Measurements from ENCODE around the gene C1QB.
"Not testable (repeated sequence)": the region's sequence is repeated elsewhere in the genome, so short reads cannot be mapped to it uniquely, and the experiment has no call there.

The C1QB gene

DNA sequence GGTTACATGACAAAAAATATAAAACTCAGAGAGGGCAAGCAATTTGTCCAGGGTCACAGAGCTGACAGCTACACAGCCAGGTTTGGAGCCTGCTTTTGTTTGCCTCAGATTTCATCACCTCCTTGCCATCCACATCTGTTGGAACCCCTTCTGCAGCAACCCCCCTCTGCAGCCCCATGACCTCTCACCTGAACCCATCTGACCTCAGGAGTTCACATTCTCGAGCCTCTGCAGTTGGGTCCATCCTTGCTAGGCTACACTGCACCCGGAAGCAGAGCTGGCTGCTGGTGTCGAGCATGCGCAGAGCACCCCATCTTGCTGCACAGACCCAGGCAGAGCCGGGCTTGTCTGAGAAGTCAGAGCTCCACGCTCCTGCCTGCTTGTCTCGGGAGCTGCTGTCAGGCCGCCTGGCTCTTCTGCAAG lies 10.0 kb downstream of the C1QB start:
- H3K27me3 ChIP-seq: peaks cover 0 to 32% of the 10 kb centered on the region in 2 donors
- DNase-seq: no peak
- intact Hi-C loops (cut with DNase I; ENCODE audit: low total_unique reads): no loop called here
- H3K4me1 ChIP-seq: no peaks in the 10 kb centered on the region
- H3K36me3 ChIP-seq: no peaks in the 10 kb centered on the region
- no peaks in the 10 kb centered on the region for H3K9me3 ChIP-seq
- H3K27ac ChIP-seq: no peak overlapping the region
- no peak overlapping the region for H3K4me3 ChIP-seq
- TF ChIP-seq, protein P1, sequence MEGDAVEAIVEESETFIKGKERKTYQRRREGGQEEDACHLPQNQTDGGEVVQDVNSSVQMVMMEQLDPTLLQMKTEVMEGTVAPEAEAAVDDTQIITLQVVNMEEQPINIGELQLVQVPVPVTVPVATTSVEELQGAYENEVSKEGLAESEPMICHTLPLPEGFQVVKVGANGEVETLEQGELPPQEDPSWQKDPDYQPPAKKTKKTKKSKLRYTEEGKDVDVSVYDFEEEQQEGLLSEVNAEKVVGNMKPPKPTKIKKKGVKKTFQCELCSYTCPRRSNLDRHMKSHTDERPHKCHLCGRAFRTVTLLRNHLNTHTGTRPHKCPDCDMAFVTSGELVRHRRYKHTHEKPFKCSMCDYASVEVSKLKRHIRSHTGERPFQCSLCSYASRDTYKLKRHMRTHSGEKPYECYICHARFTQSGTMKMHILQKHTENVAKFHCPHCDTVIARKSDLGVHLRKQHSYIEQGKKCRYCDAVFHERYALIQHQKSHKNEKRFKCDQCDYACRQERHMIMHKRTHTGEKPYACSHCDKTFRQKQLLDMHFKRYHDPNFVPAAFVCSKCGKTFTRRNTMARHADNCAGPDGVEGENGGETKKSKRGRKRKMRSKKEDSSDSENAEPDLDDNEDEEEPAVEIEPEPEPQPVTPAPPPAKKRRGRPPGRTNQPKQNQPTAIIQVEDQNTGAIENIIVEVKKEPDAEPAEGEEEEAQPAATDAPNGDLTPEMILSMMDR (IDR thresholded peaks at IDR 0.05): no peak

DNA sequence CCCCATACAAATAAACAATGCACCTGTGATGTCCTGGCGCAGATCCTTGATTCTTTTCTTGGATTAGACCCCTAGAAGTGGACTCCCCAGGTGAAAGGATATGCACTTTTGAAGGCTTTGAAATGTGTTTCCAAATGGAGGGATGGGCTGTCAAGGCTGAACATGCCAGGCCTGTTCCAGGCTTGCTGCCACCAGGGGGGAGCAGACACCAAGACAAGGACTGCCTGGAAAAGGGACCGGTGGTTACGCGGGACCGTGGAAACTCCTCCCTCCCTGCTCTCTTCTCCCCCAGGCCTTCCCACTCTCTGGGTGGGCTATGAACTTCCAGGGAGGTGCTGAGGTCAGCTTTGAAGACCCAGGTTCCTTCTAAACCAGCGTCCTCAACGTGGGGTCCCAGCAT lies 12.7 kb downstream of the C1QB start:
- intact Hi-C loops (cut with DNase I; ENCODE audit: low total_unique reads): no loop called here
- Histone ChIP-seq H3K4me1 (no peaks in the 10 kb centered on the region), H3K9me3 (no peaks in the 10 kb centered on the region), H3K27ac (no peak overlapping the region), H3K4me3 (no peak overlapping the region), H3K36me3 (no peaks in the 10 kb centered on the region), H3K27me3 (peaks cover 0 to 45% of the 10 kb centered on the region in 2 donors)
- no peak for DNase-seq
- TF ChIP-seq, protein P1 (IDR thresholded peaks at IDR 0.05): no peak

DNA sequence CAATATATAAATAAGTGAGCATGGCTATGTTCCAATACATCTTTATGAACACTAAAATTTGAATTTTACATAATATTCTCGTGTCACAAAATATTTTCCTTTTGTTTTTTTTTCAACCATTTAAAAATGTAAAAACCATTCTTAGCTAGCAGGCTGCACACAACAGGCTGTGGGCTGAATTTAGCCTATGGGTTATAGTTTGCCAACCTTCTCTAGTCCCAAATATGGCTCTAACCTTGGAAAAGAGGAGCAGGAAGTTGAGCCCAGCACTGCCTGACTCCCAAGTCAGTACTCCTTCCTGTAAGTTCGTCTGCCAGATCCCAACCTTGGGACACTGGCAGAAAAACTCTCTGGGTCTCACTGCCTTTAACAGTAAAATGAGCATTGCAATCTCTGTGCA lies 13.4 kb downstream of the C1QB start:
- H3K4me1 ChIP-seq: no peaks in the 10 kb centered on the region
- H3K27me3 ChIP-seq: peaks cover 0 to 50% of the 10 kb centered on the region in 2 donors
- DNase-seq: no peak
- no peak overlapping the region for H3K27ac ChIP-seq
- TF ChIP-seq, protein P1 (IDR thresholded peaks at IDR 0.05): no peak
- intact Hi-C loops (cut with DNase I; ENCODE audit: low total_unique reads): no loop called here
- no peaks in the 10 kb centered on the region for H3K36me3 ChIP-seq
- H3K9me3 ChIP-seq: no peaks in the 10 kb centered on the region
- no peak overlapping the region for H3K4me3 ChIP-seq

DNA sequence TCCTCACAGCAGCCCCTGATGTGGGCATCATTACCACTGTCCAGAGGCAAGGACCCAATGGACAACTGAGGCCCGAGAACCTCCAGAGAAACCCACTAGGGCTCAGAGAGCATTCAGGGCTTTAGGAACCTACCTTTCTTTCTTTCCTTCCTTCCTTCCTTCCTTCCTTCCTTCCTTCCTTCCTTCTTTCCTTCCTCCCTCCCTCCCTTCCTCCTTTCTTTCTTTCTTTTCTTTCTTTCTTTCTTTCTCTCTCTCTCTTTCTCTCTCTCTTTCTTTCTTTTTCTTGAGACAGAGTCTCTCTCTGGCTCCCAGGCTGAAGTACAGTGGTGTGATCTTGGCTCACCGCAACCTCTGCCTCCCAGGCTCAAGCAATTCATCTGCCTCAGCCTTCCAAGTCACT lies 15.8 kb downstream of the C1QB start:
- intact Hi-C loops (cut with DNase I; ENCODE audit: low total_unique reads); H3K9me3 ChIP-seq; H3K36me3 ChIP-seq; DNase-seq; H3K4me3 ChIP-seq; H3K4me1 ChIP-seq; H3K27ac ChIP-seq: not testable (repeated sequence)
- H3K27me3 ChIP-seq: peaks cover 0 to 61% of the 10 kb centered on the region in 2 donors

DNA sequence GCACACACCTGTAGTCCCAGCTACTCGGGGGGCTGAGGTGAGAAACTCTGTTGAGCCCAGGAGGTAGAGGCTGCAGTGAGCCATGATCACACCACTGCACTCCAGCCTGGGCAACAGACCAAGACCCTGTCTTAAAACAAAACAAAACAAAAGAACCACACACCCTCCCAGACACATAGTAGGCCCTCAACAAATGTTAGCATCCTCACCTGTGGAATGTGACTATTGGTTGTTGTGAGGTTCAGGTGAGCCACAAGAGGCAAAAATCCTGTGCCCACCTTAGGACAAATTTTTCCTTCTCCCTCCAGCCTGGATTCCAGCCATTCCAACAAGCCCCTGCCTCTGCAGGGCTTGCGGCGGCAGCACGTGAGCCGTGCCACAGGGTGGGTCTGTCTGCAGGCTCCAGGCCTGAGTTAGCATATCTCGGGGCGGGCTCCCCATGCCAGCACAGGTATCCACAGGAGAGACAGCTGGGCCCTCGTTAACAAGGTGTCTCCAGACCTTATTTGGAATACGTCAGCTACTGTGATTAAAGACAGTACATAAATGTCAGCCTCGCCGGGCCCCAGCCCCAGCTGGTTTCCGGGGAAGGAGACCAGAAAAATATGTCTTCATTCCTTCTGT lies 17.4 kb downstream of the C1QB start:
- no peak overlapping the region for H3K4me3 ChIP-seq
- no peak for DNase-seq
- intact Hi-C loops (cut with DNase I; ENCODE audit: low total_unique reads): no loop called here
- no peaks in the 10 kb centered on the region for H3K4me1 ChIP-seq
- H3K36me3 ChIP-seq: no peaks in the 10 kb centered on the region
- H3K27ac ChIP-seq: no peak overlapping the region
- peaks cover 0 to 62% of the 10 kb centered on the region in 2 donors for H3K27me3 ChIP-seq
- no peaks in the 10 kb centered on the region for H3K9me3 ChIP-seq
- TF ChIP-seq, protein P1 (IDR thresholded peaks at IDR 0.05): no peak

DNA sequence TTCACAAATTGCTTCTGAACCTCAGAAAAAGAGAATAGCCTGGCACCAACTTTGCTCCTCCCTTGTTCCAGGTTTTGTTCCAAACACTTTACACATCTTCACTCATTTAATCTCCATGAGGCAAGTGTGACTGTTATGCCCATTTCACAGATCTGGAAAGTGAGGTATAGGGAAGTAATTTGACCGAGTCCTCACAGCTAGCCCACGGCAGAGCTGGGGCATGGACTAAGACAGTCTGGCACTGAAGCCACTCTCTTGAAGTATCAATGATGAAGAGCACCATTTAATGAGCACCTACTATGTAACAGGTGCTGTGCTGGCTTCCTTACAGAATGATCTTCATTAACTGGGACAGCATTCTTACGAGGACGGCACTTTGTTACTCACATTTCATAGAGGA lies 19.0 kb downstream of the C1QB start:
- H3K9me3 ChIP-seq: no peaks in the 10 kb centered on the region
- H3K27ac ChIP-seq: no peak overlapping the region
- H3K4me1 ChIP-seq: no peaks in the 10 kb centered on the region
- peaks cover 0 to 71% of the 10 kb centered on the region in 2 donors for H3K27me3 ChIP-seq
- intact Hi-C loops (cut with DNase I; ENCODE audit: low total_unique reads): no loop called here
- TF ChIP-seq, protein P1 (IDR thresholded peaks at IDR 0.05): no peak
- H3K36me3 ChIP-seq: no peaks in the 10 kb centered on the region
- no peak overlapping the region for H3K4me3 ChIP-seq
- DNase-seq: no peak
